HEK293 (cell line): Measurements from ENCODE around the gene PSMB4.
A peak's percentile ranks its signal among the peaks of the same experiment; 100 is the strongest.

Source experiments
- CTCF ChIA-PET: fragments of 350-600 bp; formaldehyde crosslinking; extraction: SDS; loops from one replicate; lab custom pipeline; 2021; ENCODE audit warnings: antibody characterized with exemption; lab: Yijun Ruan, JAX
- POLR2A ChIA-PET: fragments of 300-600 bp; formaldehyde crosslinking; extraction: SDS; loops from one replicate; lab custom pipeline; 2020; ENCODE audit warnings: antibody characterized with exemption, inconsistent platforms; lab: Yijun Ruan, JAX
- H3K27ac ChIP-seq: fragments of 200-500 bp; sonication (Bioruptor generic); 2 replicates; pipeline ENCODE4 v1.5.1; 2014; ENCODE audit warnings: low read depth, low read length, control low read depth, inconsistent platforms; ENCODE audit errors: extremely low read depth
- H3K36me3 ChIP-seq, 2 experiments: fragments of 200-500 bp in 1 of 2; sonication (Bioruptor generic) in 1 of 2; 1 replicate in 1 of 2; 2 replicates in 1 of 2; pipeline ENCODE4 v1.5.1; 2014 to 2017; ENCODE audit warnings: inconsistent platforms in 2 of 2, low read length in 2 of 2; ENCODE audit not compliant: control insufficient read depth in 2 of 2, insufficient read depth in 1 of 2
- H3K4me1 ChIP-seq: fragments of 200-500 bp; sonication (Bioruptor generic); 2 replicates; pipeline ENCODE4 v1.5.1; 2014; ENCODE audit warnings: mild to moderate bottlenecking, low read length, inconsistent platforms; ENCODE audit not compliant: control insufficient read depth, insufficient read depth
- H3K4me3 ChIP-seq: 2 replicates; pipeline ENCODE4 v1.5.1; 2011; ENCODE audit warnings: low read depth, mild to moderate bottlenecking, control low read depth, low read length, moderate library complexity
- H3K9me3 ChIP-seq: fragments of 200-500 bp; sonication (Bioruptor generic); 2 replicates; pipeline ENCODE4 v1.5.1; 2014; ENCODE audit warnings: low read depth, low read length, inconsistent platforms; ENCODE audit not compliant: control insufficient read depth, insufficient read depth
- PRDM1 ChIP-seq: fragments of 450-650 bp; formaldehyde crosslinking; IDR thresholded peaks from 2 replicates; pipeline ENCODE4; 2016; ENCODE audit warnings: missing biosample characterization, missing genetic modification characterization
- SCRT1 ChIP-seq: fragments of 450-650 bp; formaldehyde crosslinking; IDR thresholded peaks from 2 replicates; pipeline ENCODE4 v1.5.1; 2016; ENCODE audit warnings: missing biosample characterization, missing genetic modification characterization, borderline replicate concordance
- SCRT2 ChIP-seq: fragments of 450-650 bp; formaldehyde crosslinking; IDR thresholded peaks from 2 replicates; pipeline ENCODE4 v1.5.1; 2016; ENCODE audit warnings: missing biosample characterization, missing genetic modification characterization
- ZBTB21 ChIP-seq: fragments of 450-650 bp; formaldehyde crosslinking; IDR thresholded peaks from 2 replicates; pipeline ENCODE4 v1.5.1; 2017; ENCODE audit warnings: missing biosample characterization, missing genetic modification characterization
- ZBTB8A ChIP-seq: fragments of 450-650 bp; formaldehyde crosslinking; IDR thresholded peaks from 2 replicates; pipeline ENCODE4 v1.5.1; 2016; ENCODE audit warnings: missing biosample characterization, missing genetic modification characterization
- ZNF140 ChIP-seq: fragments of 450-650 bp; formaldehyde crosslinking; IDR thresholded peaks from 2 replicates; pipeline ENCODE4 v1.5.1; 2016; ENCODE audit warnings: missing biosample characterization, missing genetic modification characterization
- ZNF174 ChIP-seq: fragments of 450-650 bp; formaldehyde crosslinking; IDR thresholded peaks from 2 replicates; pipeline ENCODE4 v1.5.0; 2017; ENCODE audit warnings: missing biosample characterization, mild to moderate bottlenecking, missing genetic modification characterization
- ZNF518A ChIP-seq: fragments of 450-650 bp; formaldehyde crosslinking; conservative IDR thresholded peaks from 2 replicates; pipeline ENCODE4 v1.5.1; 2016; ENCODE audit warnings: low read depth, missing biosample characterization, missing genetic modification characterization
- ZNF558 ChIP-seq: fragments of 450-650 bp; formaldehyde crosslinking; IDR thresholded peaks from 2 replicates; pipeline ENCODE4 v1.5.1; 2016; ENCODE audit warnings: missing biosample characterization, missing genetic modification characterization
- ZNF600 ChIP-seq: fragments of 450-650 bp; formaldehyde crosslinking; IDR thresholded peaks from 2 replicates; pipeline ENCODE4 v1.5.1; 2016; ENCODE audit warnings: missing biosample characterization, missing genetic modification characterization
- ZSCAN4 ChIP-seq: fragments of 450-650 bp; formaldehyde crosslinking; IDR thresholded peaks from 2 replicates; pipeline ENCODE4 v1.5.1; 2017; ENCODE audit warnings: missing biosample characterization, missing genetic modification characterization

The PSMB4 gene

GRCh38 chr1:151401860-151402259 is 2.5 kb downstream of the PSMB4 start:
- Histone ChIP-seq H3K36me3 (peaks cover 9 to 68% of the 10 kb centered on the region in 2 experiments; a peak in 2 of 3 replicates), H3K9me3 (no peaks in the 10 kb centered on the region), H3K4me1 (no peaks in the 10 kb centered on the region), H3K4me3 (no peak overlapping the region), H3K27ac (no peak overlapping the region)
- ChIA-PET POLR2A (interaction anchor here (0.9 to 1.6 kb wide), 2 partner anchors 120 to 333 kb away, joined by 3 read pairs; partner anchors contain the start of gene ZNF687), CTCF (interaction anchor here (0.6 to 0.9 kb wide), 2 partner anchors 14 to 132 kb away, joined by 3 to 5 read pairs; no protein-coding TSS in a partner anchor)
- TF ChIP-seq ZNF140 (tag by site-specific recombination) (no peak), ZNF558 (tag by site-specific recombination) (no peak), ZNF174 (no peak)

GRCh38 chr1:151402764-151403163 is 3.4 kb downstream of the PSMB4 start:
- TF ChIP-seq ZNF518A (tag by site-specific recombination): no peak
- TF ChIP-seq ZBTB21: no peak
- TF ChIP-seq ZBTB8A (tag by site-specific recombination): no peak
- ChIA-PET POLR2A (interaction anchor here (1.6 kb wide), 1 partner anchor 121 kb away, joined by 3 read pairs; the partner anchor contains the start of gene ZNF687), CTCF (interaction anchor here (0.5 to 0.9 kb wide), 2 partner anchors 131 to 533 kb away, joined by 3 to 4 read pairs; no protein-coding TSS in a partner anchor)
- no peak overlapping the region for H3K4me3 ChIP-seq
- H3K27ac ChIP-seq: no peak overlapping the region
- H3K4me1 ChIP-seq: no peaks in the 10 kb centered on the region
- H3K9me3 ChIP-seq: no peaks in the 10 kb centered on the region
- peaks cover 15 to 77% of the 10 kb centered on the region in 2 experiments; a peak in 2 of 3 replicates for H3K36me3 ChIP-seq

GRCh38 chr1:151403612-151404011 is 4.2 kb downstream of the PSMB4 start:
- peaks cover 24 to 85% of the 10 kb centered on the region in 2 experiments for H3K36me3 ChIP-seq
- no peaks in the 10 kb centered on the region for H3K4me1 ChIP-seq
- CTCF ChIA-PET: interaction anchor here (0.7 to 1.1 kb wide), 2 partner anchors 62 to 374 kb away, joined by 3 read pairs; no protein-coding TSS in a partner anchor
- TF ChIP-seq SCRT2: peak; percentile 88
- no peak for TF ChIP-seq ZSCAN4 (tag by site-specific recombination)
- peak; percentile 58; the same call in 1 of the 2 replicates for TF ChIP-seq SCRT1 (tag by site-specific recombination)
- TF ChIP-seq, all 188 proteins: peak for 2
- Histone ChIP-seq H3K27ac (0 out of 2 replicates have a peak overlapping the region, but pooled peaks have one; percentile 16), H3K4me3 (no peak overlapping the region), H3K9me3 (no peaks in the 10 kb centered on the region)
- POLR2A ChIA-PET: no interaction called here

GRCh38 chr1:151405187-151405951 is 6.0 kb downstream of the PSMB4 start:
- ChIA-PET POLR2A (interaction anchor here (0.6 to 1.1 kb wide), 2 partner anchors 66 to 343 kb away, joined by 3 to 4 read pairs; no protein-coding TSS in a partner anchor), CTCF (interaction anchor here (0.6 to 1.0 kb wide), 3 partner anchors 65 to 306 kb away, joined by 3 to 4 read pairs (median 3); no protein-coding TSS in a partner anchor)
- H3K36me3 ChIP-seq: peaks cover 34 to 98% of the 10 kb centered on the region in 2 experiments

More at GRCh38 chr1:151405187-151405951, 6.0 kb downstream of the PSMB4 start:
- no peaks in the 10 kb centered on the region for H3K9me3 ChIP-seq
- TF ChIP-seq ZNF600 (tag by site-specific recombination): peak; percentile 52; the same call in 1 of the 2 replicates
- no peak for TF ChIP-seq PRDM1 (tag by site-specific recombination)
- TF ChIP-seq, all 188 proteins: peak for 1
- H3K4me1 ChIP-seq: no peaks in the 10 kb centered on the region
- H3K27ac ChIP-seq: no peak overlapping the region
- no peak overlapping the region for H3K4me3 ChIP-seq
